ENCODE results near the gene UBE2R2. TPM values are rescaled to one million over a fixed set of nuclear protein-coding genes. Genes with fewer than 3 reads are reported as not detected.

UBE2R2 gene
- polyA plus RNA-seq, 3 donors: 30.5 to 50.1 (median 37.2) TPM

- no peaks in the 10 kb centered on the region for H3K4me1 Mint-ChIP-seq
- peaks cover 87% of the 10 kb centered on the region for H3K79me2 ChIP-seq (ENCODE audit: insufficient read depth, low read length)
- no peak overlapping the region for H3K27ac Mint-ChIP-seq
- H3K4me3 ChIP-seq (replicated peaks in 1 of 3; ENCODE audit: low read depth in 2 of 3, low read length in 3 of 3): no peak overlapping the region
- H4K20me1 ChIP-seq (ENCODE audit: insufficient read depth, low read length): peaks cover 100% of the 10 kb centered on the region
- H3K9me3 ChIP-seq (replicated peaks in 1 of 2; ENCODE audit: control insufficient read depth in 1 of 2, insufficient read depth in 1 of 2, low read length in 2 of 2): no peaks in the 10 kb centered on the region
- no peak for DNase-seq
- intact Hi-C loops (cut with micrococcal nuclease): no loop called here
- no peaks in the 10 kb centered on the region for H3K4me1 ChIP-seq (ENCODE audit: control insufficient read depth in 1 of 2, insufficient read depth in 2 of 2, low read length in 2 of 2)
- no peak overlapping the region for H3K4me2 ChIP-seq (replicated peaks; ENCODE audit: extremely low read depth, low read length, poor library complexity, severe bottlenecking)
- no peaks in the 10 kb centered on the region for H3K27me3 ChIP-seq (ENCODE audit: control insufficient read depth in 2 of 2, insufficient read depth in 2 of 2, low read length in 2 of 2)
- no peak for TF ChIP-seq CTCF (IDR thresholded peaks at IDR 0.05)
- no peak overlapping the region for H3K9ac ChIP-seq (ENCODE audit: insufficient read depth, low read length, poor library complexity, severe bottlenecking)
- no peaks in the 10 kb centered on the region for H3K9me3 Mint-ChIP-seq
- no peak overlapping the region for H3K27ac ChIP-seq (ENCODE audit: low read depth in 1 of 2, low read length in 2 of 2)
- no peak overlapping the region for H3K4me3 Mint-ChIP-seq
- 100% methylated on average over 2 of the region's 2 CpGs for WGBS (ENCODE audit: insufficient coverage)
- no peaks in the 10 kb centered on the region for H3K27me3 Mint-ChIP-seq (ENCODE audit: low read depth in 3 of 3)
- no peak overlapping the region for H2AFZ ChIP-seq (ENCODE audit: insufficient read depth, low read depth, low read length, poor library complexity, severe bottlenecking)
- H3K36me3 ChIP-seq (replicated peaks in 1 of 2; ENCODE audit: control insufficient read depth in 1 of 2, insufficient read depth in 2 of 2, low read length in 2 of 2): peaks cover 30 to 73% of the 10 kb centered on the region in 2 donors
- peaks cover 32 to 38% of the 10 kb centered on the region in 2 donors for H3K36me3 Mint-ChIP-seq
These were observed 89.8 kb downstream of the UBE2R2 start for GRCh38 chr9:33906769-33907168.

GRCh38 chr9:33907347-33907746 lies 90.4 kb downstream of the UBE2R2 start:
- Histone ChIP-seq H3K27ac (ENCODE audit: low read depth in 1 of 2, low read length in 2 of 2) (no peak overlapping the region), H3K36me3 (replicated peaks in 1 of 2; ENCODE audit: control insufficient read depth in 1 of 2, insufficient read depth in 2 of 2, low read length in 2 of 2) (peaks cover 30 to 73% of the 10 kb centered on the region in 2 donors), H3K79me2 (ENCODE audit: insufficient read depth, low read length) (peaks cover 84% of the 10 kb centered on the region), H3K4me3 (replicated peaks in 1 of 3; ENCODE audit: low read depth in 2 of 3, low read length in 3 of 3) (no peak overlapping the region), H3K9ac (ENCODE audit: insufficient read depth, low read length, poor library complexity, severe bottlenecking) (no peak overlapping the region), H3K27me3 (ENCODE audit: control insufficient read depth in 2 of 2, insufficient read depth in 2 of 2, low read length in 2 of 2) (no peaks in the 10 kb centered on the region), H4K20me1 (ENCODE audit: insufficient read depth, low read length) (peaks cover 100% of the 10 kb centered on the region), H3K9me3 (replicated peaks in 1 of 2; ENCODE audit: control insufficient read depth in 1 of 2, insufficient read depth in 1 of 2, low read length in 2 of 2) (no peaks in the 10 kb centered on the region), H3K4me2 (replicated peaks; ENCODE audit: extremely low read depth, low read length, poor library complexity, severe bottlenecking) (no peak overlapping the region), H3K4me1 (ENCODE audit: control insufficient read depth in 1 of 2, insufficient read depth in 2 of 2, low read length in 2 of 2) (no peaks in the 10 kb centered on the region), H2AFZ (ENCODE audit: insufficient read depth, low read depth, low read length, poor library complexity, severe bottlenecking) (no peak overlapping the region)
- DNase-seq: no peak
- H3K4me1 Mint-ChIP-seq: no peaks in the 10 kb centered on the region
- intact Hi-C loops (cut with micrococcal nuclease): no loop called here
- H3K4me3 Mint-ChIP-seq: no peak overlapping the region
- H3K27me3 Mint-ChIP-seq (ENCODE audit: low read depth in 3 of 3): no peaks in the 10 kb centered on the region
- H3K36me3 Mint-ChIP-seq: peaks cover 28 to 37% of the 10 kb centered on the region in 2 donors
- H3K27ac Mint-ChIP-seq: peak overlapping the region in 3 of 7 donors; percentile 17 to 46 (median 34)
- no peaks in the 10 kb centered on the region for H3K9me3 Mint-ChIP-seq
- TF ChIP-seq CTCF (IDR thresholded peaks at IDR 0.05): no peak
- WGBS (ENCODE audit: insufficient coverage): no CpG with 5 or more reads among the region's 4 CpGs

Measured in CD14-positive monocyte (primary cell).